Liver (tissue), 3 donors: ENCODE data around the gene ATF6B.

ENCODE experiments used
- HNF4A ChIP-seq, 2 donors: conservative IDR thresholded peaks; 2 replicates each; pipeline ENCODE4 v1.6.1; 2016; ENCODE audit warnings: antibody characterized with exemption in 2 of 2, mild to moderate bottlenecking in 2 of 2
- RAD21 ChIP-seq, 2 donors: IDR thresholded peaks; 2 replicates each; pipeline ENCODE4 v1.6.1; 2016; ENCODE audit warnings: antibody characterized with exemption in 2 of 2, mild to moderate bottlenecking in 2 of 2
- RXRA ChIP-seq, 2 donors: IDR thresholded peaks; 2 replicates each; pipeline ENCODE4 v1.6.1; 2017 to 2018; ENCODE audit warnings: antibody characterized with exemption in 2 of 2, mild to moderate bottlenecking in 1 of 2
- SP1 ChIP-seq: IDR thresholded peaks from 2 replicates; pipeline ENCODE4 v1.6.1; 2018; ENCODE audit warnings: antibody characterized with exemption, mild to moderate bottlenecking
- TAF1 ChIP-seq: conservative IDR thresholded peaks from 2 replicates; pipeline ENCODE4 v1.6.1; 2016; ENCODE audit warnings: antibody characterized with exemption, mild to moderate bottlenecking
- YY1 ChIP-seq: IDR thresholded peaks from 2 replicates; pipeline ENCODE4 v1.6.1; 2016; ENCODE audit warnings: antibody characterized with exemption, mild to moderate bottlenecking
- TF ChIP-seq, protein P1 (sequence below): fragments of 150-350 bp; IDR thresholded peaks from 2 replicates; pipeline ENCODE4 v1.5.1; 2017; ENCODE audit warnings: improper control_type of control experiment, low read depth, low read length; ENCODE audit not compliant: missing input control
- TF ChIP-seq, protein P2 (sequence below): IDR thresholded peaks from 2 replicates; pipeline ENCODE4 v1.6.1; 2016; ENCODE audit warnings: antibody characterized with exemption
- donor health status: healthy.
- donor health status: healthy.

DNA sequence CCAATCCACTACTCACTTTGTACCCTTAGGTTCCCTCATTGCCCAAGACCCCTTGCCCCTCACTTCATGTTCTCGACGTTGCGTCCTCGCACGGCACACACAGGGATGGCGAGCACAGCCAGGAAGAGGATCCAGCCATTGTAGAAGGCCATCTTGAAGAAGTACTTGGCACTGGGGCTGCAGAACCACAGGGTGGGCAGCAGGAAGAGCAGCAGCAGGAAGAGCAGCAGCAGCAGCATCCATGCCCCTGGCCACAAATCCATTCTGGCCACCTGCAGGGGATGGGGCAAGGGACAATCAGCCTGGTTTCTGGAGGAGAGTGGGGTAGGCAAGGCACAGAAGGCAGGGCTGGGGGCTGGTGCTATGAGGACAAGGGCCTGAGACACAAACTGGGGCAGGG is 43.2 kb upstream of the ATF6B start:
- no peak for TF ChIP-seq TAF1
- TF ChIP-seq, protein P1, sequence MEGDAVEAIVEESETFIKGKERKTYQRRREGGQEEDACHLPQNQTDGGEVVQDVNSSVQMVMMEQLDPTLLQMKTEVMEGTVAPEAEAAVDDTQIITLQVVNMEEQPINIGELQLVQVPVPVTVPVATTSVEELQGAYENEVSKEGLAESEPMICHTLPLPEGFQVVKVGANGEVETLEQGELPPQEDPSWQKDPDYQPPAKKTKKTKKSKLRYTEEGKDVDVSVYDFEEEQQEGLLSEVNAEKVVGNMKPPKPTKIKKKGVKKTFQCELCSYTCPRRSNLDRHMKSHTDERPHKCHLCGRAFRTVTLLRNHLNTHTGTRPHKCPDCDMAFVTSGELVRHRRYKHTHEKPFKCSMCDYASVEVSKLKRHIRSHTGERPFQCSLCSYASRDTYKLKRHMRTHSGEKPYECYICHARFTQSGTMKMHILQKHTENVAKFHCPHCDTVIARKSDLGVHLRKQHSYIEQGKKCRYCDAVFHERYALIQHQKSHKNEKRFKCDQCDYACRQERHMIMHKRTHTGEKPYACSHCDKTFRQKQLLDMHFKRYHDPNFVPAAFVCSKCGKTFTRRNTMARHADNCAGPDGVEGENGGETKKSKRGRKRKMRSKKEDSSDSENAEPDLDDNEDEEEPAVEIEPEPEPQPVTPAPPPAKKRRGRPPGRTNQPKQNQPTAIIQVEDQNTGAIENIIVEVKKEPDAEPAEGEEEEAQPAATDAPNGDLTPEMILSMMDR, result no peak
- no peak for TF ChIP-seq YY1
- TF ChIP-seq RXRA (IDR thresholded peaks at IDR 0.05), result no peak
- no peak for TF ChIP-seq HNF4A (conservative IDR thresholded peaks at IDR 0.05)
- no peak for TF ChIP-seq SP1
- TF ChIP-seq, protein P2, sequence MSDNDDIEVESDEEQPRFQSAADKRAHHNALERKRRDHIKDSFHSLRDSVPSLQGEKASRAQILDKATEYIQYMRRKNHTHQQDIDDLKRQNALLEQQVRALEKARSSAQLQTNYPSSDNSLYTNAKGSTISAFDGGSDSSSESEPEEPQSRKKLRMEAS, result no peak
- no peak for TF ChIP-seq RAD21 (IDR thresholded peaks at IDR 0.05)
